ENCODE results near the gene ABLIM2.

ABLIM2 gene

DNA sequence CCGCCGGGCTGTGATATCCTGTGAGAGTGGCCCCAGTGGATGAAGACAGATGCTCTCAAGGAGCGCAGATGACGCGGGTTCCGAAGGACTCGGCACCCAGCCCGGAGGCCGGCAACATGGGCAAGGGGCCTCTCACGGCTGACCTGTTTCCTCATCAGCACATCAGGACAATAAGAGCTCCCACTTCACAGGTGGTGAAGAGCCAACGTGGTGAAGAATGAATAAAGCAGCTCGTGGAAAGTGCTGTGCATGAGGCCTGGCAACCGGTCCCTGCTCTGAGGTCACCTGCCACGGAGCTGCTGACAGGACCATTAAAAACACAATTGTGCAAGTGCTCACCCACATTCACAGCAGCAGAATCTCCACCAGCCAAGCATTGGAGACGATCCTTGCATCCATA lies 22.9 kb downstream of the ABLIM2 start:
- no peak for DNase-seq

DNA sequence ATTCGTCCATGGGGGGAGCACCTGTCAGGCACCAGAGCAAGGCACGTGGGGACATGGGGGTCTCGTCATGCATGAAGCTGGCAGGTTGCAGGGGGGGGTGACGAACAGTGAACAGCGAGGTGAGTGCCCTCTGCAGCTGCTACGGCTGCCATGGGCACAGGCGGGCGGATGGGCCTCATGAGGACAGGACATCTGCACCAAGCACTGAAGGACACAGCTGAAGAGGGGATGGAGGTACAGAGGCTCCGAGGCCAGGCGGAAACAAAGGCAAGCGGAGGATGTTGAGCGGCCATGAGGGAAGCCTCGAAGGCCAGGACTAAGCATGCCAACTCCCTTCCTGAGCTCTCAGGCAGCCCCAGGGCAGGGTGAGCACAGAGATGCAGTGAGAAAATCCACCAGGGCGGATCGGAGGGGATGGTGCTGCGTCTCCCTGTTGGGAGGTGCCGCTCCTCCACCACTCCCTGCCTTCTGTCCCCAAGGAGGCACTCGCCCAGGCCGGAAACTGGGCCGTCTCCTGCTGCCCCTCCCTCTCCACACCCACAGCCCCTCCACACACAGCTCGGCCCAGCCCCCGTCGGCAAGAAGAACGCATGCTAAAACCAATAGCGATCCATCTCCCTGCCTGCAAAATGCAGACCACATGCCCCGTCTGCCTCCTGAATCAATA lies 24.6 kb downstream of the ABLIM2 start:
- no peak for DNase-seq

DNA sequence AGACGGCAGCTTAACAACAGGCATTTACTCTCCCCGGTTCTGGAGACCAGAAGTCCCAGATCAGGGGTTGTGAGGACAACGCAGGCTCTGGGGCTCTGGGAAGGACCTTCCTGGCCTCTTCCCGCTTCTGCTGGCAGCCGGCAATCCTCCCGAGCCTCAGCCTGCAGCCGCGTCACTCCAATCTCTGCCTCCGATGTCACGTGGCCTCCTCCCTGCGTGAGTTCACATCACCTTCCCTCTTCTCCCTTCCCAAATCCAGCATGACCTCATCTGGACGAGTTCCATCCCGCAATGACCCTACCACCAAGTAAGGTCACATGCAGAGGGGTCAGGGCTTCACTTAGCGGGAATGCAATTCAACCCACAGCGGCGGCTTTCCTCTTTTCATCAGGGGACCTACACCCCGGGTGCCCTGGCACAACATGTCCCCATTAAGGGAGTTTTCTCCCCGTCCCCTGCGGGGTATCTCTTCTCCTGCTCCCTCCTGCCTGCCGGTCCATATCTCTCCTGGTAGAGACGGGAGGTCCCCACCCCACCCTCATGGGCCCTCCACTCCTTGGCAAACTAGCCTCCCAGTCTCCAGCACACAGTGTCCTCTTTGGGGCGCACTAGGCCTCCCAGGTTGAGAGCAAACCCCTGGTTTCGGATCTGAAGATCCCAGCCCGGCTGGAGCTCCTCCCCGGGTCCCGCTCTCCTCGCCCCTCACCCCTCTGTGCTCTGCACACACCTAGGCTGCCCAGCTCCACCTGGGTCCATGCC lies 25.5 kb downstream of the ABLIM2 start:
- no peak for DNase-seq

DNA sequence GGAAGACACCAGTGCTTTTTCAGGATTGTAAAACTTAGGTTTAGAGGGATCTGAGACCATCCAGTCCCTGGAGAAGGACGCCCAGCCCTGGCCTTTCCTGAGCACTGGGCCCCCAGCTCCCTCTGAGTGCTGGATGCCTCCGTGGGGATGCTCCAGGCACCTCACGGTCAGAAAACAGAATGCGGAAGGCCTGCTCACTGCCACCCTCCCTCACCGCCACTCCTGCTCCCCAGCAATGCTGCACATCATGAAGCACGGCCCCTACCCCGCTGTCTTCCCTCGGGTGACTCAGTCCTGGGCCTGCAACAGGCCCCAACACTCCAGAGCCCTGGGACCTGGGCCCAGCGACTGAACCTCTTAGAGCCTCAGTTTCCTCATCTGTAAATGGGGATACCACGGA lies 26.2 kb downstream of the ABLIM2 start:
- DNase-seq, result no peak

DNA sequence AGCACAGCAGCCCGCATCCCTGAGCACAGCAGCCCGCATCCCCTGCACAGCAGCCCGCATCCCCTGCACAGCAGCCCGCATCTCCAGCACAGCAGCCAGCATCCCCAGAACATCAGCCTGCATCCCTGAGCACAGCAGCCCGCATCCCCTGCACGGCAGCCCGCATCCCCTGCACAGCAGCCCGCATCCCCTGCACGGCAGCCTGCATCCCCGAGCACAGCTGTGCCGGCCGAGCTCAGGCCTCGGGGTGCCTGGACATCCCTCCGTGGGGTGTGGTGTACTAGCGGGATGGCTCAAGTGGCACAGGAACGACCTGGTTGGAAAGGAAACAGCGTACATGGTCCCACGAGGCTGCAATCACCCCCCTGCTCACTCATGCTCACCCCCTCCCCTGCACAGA lies 26.8 kb downstream of the ABLIM2 start:
- no peak for DNase-seq

DNA sequence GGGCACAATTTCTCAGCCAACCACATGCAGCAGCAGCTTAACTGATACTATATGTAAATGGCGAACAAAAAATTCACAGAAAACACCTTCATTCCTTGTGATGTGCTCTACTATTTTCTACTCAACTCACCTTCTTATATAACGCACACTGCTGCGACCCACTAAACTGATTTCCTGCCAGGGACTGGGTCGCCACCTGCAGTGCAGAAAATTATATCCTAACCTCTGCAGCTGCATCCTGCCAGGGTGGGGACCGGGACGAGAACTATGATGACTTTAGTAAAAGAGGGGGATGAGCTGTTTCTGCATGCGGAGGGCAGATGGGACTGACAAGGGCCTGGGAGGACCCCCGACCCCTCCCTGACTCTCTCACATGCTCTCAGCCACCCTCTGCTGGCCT lies 27.4 kb downstream of the ABLIM2 start:
- no peak for DNase-seq

DNA sequence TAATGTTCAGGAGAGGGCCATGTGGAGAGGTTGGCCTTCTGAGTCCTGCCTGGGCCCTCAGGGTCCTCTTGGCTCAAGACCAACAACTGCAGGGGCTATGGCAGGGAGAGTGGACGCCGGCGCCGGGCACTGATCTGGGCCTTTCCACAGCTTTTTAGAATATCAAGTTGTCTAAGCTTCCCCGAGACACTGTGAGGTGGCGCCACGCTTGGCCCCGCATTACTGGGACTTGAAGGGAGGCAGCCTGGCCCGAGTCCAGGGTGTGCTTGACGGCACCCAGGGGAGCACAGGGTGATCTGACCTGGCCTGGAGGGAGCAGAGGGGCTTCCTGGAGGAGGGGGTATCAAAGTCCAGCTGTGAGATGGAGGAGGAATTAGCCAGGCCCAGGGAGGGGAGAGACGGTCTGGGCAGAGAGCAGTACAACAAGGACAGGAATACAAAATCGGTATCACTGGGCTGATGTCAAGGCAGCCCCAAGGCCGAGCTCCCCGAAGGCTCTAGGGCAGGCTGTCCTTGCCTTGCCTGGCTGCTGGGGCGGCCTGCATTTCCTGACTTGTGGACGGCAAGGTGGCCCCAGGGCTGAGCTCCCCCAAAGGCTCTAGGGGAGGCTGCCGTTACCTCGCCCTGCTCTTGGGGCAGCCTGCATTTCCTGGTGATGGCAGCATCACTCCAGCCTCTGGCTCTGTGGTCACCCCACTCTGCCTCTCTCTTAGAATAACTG lies 28.1 kb downstream of the ABLIM2 start:
- DNase-seq, result no peak

DNA sequence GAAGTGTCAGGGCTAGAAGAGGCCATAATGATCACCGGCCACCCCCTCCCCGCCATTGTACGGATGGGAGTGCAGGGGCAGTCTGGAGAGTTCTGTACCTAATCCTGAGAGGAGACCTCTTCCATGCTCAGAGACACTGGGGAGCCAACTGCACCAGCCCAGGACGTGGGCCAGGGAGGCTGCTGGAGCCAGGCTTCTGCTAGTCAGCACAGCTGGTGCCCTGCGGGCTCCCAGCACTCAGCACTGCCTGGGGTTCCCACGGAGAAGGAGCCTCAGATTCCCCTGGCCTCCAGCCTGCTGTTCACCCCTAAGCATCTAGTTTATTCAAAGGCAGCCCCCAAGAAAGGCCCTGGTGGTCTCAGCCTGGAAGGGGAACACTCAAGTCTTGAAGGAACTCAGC lies 28.8 kb downstream of the ABLIM2 start:
- DNase-seq, result no peak

DNA sequence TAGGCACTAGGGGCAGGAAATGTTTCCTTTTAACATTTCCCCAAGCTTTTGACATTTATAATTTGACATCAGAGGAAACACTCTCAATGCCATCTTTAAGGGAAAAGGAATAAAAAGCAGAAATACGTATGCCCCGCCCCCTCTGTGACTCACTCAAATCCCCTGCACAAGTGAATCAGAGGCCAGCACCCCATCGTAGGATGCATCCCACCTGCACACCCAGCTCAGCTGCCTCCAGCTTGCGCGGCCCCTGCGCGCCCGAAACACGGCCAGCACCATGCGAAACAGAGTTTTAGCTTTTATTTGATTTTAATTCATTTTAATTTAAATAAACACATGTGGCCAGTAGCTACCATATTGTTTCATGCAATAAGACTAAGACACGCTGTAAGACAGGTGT lies 29.5 kb downstream of the ABLIM2 start:
- DNase-seq, result no peak

DNA sequence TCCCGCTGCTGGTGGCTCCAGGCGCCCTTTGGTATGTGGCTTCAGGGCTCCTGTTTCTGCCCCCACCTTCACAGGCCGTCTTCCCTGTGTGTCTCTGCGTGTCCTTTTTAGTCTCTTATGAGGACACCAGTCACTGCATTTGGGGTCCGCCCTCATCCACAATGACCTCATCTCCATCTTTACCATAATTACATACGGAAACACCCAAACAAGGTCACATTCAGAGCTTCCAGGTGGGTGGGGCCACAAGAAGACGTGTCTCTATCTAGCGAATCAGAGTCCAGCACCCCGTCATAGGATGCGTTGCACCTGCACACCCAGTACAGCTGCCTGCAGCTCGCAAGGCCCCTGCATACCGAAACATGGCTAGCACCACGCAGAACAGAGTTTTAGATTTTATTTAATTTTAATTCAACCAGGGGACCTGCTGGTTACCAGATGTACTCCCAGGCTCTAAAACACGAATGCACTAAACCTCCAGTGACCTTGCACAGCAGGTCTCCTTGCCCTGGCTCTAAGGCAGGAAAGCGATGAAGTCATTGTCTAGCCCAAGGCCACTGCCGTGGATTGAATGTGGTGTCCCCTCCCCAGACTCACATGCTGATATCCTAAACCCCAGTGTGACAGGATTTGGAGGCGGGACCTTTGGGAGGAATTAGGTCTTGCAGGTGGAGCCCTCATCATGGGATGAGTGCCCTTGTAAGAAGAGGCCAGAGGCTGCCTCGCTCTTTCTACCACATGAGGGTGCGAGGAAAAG lies 30.3 kb downstream of the ABLIM2 start:
- DNase-seq, result no peak

DNA sequence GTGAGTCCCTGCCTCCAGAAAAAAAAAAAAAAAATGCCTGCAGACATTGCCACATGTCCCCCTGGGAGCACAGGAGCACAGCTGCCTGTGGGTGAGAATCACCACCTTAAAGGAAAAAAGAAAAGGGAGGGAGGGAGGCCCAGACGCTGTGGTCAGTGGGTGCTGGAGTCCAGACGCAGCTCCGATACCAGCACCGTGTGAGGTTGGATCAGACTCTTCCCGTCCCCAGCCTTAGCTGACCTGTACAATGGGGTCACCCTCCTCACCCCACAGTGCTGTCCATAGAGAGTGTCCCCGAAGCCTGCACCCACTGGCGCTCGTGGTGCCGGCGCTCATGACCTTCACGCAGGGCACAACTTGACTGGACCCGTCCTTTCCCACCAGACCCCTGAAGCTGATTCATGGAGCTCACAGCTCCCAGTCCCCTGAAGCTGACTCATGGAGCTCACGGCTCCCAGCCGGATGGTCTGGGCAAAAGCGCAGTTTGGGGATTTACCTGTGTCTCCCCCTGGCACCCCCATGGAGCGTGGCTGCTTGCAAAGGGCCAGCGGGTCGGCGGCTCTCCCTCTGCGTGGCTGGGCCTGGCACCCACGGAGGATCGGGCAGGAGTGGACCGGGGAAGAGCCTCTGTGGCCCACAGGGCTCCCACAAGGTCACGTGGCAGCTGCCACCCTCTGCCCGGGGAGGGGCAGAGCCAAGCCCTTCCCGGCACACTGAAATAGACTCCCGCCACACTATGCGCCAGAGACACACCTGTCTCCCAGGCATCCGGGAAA lies 31.4 kb downstream of the ABLIM2 start:
- DNase-seq, result no peak

DNA sequence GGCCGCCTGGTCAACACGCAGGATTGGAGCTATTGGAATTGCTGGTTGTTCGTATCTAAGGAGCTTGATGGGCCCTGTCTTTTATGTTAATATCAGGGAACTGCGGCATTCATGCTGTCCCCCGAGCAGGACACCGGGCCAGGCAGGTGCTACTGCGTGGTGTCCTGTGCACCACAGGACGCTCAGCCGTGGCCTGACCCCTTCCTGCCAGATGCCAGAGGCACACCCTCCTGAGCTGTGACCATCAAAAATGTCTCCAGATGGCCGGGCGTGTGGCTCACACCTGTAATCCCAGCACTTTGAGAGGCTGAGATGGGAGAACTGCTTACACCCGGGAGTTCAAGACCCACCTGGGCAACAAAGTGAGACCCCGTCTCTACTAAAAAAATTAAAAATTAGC lies 32.1 kb downstream of the ABLIM2 start:
- DNase-seq, result no peak

DNA sequence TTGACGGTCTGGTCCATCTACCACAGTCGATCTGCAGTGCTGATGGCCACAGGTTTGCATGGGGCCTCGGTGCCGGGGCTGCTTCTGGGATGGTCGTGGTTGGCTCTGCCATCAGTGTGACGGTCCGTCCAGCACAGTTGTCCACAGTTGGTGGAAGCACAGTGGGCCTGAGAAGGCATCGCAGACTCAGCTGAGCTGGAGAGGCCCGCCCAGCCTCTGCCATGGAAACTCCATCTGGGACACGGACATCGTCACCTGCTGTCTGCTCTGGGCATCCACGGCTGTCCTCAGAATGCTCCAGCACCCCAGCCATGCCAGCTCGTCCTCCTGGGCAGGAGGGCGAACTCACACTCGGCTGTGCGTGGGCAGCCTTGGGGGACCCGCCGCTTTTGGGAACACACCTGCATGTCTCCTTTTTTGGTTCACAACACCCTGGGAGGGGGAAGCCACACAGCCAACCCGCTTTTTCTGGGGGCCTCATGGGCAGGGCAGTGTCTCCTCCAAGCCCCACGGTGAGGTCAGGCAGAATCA lies 33.0 kb downstream of the ABLIM2 start:
- DNase-seq, result no peak

DNA sequence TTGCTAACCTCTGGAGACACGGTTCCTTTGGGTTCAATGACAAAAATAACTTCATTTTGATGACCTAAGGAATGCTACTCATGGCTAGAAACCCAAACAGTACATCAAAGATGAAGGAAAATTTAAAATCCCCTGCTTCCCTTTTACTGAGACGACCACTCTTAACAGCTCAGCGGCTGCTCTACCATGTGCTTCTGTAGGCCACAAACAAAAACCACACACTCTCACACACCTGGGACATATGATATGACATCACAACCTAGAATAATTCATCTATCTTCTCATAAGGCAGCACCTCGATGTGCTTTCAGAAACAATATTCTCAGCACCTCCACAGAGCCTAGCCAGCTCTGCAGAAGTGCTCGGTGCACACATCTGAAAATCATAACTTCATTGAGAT lies 34.7 kb downstream of the ABLIM2 start:
- DNase-seq, result no peak

DNA sequence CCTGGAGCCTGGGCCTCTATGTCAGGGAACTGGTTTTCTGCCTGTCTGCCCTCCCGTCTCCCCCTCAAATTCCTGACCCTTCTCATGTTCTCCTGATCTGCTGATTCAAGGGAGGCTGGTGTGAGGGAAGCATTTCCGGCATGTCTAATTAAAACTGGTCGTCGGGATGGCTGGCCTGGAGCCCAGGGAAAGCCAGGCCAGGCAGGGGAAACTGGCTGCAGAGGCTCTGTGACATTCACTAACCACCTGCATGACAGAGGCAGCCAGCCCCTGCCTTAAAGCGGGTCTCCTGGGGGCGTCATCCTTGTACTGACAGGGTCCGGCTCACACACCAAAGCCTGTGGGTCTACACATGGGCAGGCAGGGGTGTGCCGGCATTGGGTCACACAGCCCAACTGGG lies 35.2 kb downstream of the ABLIM2 start:
- DNase-seq, result no peak

DNA sequence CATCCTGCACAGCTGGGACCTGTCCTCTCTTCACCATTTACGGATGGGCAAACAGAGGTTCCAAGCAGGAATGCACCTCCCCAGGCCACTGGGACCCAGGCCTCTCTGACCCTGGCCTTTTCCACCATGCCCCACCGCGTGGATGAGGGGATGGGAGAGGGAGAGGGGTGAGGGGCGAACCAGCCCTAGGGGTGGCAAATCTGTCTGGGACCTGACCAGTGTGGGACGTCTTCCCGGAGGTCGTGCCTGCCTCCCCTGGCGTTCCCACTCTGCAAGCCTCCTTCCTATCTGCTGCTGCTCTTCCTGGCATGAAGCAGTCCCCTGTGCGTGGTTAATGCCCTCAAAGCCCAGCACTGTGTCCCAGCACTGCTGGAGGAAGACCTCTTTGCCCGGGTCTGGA lies 35.9 kb downstream of the ABLIM2 start:
- no peak for DNase-seq

DNA sequence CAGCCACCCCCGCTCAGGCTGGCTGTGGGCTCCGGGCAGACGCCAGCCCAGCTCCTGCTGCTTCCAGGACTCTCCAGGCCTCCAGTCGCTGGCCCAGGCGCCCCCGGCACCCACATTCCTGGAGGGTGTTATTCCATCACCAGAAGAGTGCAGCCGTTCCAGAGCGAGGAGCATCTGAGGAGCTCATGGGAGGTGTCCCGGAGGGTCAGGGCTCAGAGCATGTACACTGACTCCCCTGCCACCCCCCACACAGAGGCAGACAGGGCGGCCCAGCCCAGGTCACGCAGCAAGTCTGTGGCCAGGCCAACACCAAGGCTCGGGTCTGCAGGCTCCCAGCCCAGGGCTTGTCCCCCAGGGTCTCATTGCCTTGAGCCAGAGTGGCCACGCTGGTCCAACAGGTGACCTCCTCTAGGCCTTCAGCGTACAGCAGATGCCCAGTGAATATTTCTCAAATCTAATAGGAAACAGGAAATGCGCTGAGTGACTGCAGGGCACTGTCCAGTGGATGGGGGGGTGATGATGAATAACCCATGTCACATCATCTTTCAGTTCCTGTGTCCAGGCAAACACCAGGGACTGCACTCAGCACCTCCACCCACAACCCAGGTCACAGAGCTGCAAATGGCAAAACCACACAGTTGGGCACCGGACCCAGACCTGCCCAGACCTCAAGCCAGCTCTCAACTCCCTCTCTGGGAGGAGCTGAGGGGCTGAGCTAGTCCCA lies 37.2 kb downstream of the ABLIM2 start:
- DNase-seq, result no peak

DNA sequence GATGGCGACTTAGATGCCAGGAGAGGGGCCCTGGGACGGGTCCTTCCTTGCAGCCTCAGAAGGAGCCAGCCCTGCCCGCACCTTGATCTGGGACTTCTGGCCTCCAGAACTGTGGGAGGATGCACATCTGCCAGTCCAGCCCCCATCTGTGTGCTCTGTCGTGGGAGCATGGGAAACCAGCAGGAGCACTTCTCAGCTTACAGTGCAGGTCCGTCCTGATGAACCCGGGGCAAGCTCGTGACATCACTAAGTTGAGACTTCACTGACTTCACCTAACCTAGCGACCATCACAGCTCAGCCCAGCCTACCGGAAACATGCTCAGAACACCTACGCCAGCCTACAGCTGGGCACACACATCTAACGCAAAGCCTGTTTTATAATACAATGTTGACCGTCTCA lies 38.1 kb downstream of the ABLIM2 start:
- DNase-seq, result no peak

DNA sequence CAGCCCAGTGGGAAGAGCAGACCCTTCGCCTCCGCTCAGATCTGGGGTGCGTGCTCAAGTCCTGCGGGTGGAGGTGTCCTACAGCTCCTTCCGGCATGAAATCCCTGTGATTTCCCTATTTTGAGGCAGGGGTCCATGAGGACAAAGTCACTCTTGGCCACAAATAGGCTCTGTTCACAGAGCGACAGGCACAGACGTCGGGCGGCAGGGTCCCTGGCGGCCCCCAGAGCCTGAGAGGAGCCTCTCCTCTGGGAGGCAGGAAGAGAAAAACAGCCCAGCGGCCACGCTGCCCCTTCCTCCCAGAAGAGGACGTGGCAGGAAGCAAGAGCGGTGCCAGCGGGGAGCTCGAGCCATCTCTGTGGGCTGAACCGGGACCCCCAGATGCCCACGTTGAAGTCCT lies 38.7 kb downstream of the ABLIM2 start:
- DNase-seq, result no peak

DNA sequence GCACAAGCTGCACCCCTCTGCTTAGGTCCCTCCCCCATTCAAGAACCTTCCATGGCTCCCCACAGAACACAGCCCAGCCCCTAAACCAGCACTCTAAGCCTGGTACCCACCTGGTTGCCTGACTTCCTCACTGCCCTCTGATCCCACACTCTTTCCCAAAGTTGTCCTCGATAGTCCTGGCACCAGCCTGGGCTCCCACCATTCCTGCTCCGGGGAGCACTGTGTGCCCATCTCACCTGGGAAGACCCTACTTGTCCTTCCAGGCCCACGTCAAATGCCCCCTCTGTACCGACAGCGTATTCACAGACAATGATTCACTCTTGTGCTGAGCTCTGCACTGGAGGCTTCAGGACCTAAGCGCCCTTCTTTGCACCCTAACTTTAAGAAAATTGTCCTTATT lies 40.1 kb downstream of the ABLIM2 start:
- no peak for DNase-seq

DNA sequence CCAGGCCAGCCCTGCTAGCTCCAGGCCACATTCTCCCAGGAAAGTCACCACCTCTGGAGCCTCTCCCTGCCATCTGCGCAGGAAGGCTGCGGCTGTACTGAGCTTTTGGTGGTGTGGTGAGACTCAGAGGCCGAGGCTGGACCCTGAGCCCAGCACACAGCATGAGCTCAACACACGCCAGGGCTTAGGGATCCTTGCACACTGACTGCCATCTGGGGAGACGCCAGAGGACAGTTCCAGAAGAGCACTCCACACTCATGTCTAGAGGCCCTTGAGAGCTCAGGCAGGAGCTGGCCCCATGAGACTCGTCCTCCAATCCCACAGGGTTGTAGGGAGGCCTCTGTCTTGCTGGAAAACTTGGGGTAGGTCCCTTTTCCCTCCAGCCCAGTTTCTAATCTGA lies 40.6 kb downstream of the ABLIM2 start:
- DNase-seq, result no peak

DNA sequence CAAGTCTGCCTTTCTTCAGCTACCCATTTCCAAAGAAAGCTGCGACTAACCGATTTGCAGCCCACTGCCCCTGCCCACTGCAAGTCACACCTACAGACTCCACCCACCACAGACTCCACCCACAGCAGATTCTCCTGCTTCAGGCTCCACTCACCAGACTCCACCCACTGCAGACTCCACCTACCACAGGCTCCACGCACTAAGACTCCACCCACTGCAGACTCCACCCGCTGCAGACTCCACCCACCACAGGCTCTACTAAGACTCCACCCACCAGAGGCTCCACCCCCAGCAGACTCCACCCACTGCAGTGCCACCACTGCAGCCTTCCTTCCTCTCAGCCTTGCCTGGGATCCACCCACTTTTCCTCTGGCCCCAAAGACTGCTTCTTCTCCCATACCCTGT lies 41.3 kb downstream of the ABLIM2 start:
- DNase-seq, result no peak
